H1 (cell line): Measurements from ENCODE around the gene WDR6. TPM values are rescaled to one million over a fixed set of nuclear protein-coding genes. Genes with fewer than 3 reads are reported as not detected.

Experiments
- CHD7 ChIP-seq: fragments of 300-600 bp; sonication (generic); IDR thresholded peaks from 2 replicates; pipeline ENCODE4 v1.7.1; 2012; ENCODE audit warnings: low read length, moderate library complexity, mild to moderate bottlenecking, inconsistent platforms; ENCODE audit not compliant: insufficient replicate concordance
- POLR2A ChIP-seq, 2 experiments: IDR thresholded peaks; 1 replicate in 1 of 2; 2 replicates in 1 of 2; pipeline ENCODE4 v1.6.1; 2011; ENCODE audit warnings: low read depth in 2 of 2, low read length in 2 of 2, mild to moderate bottlenecking in 2 of 2; ENCODE audit errors: control extremely low read depth in 1 of 2
- SP2 ChIP-seq: IDR thresholded peaks from 2 replicates; pipeline ENCODE4 v1.6.1; 2012; ENCODE audit warnings: mild to moderate bottlenecking, low read length, inconsistent platforms
- SP4 ChIP-seq: IDR thresholded peaks from 2 replicates; pipeline ENCODE4 v1.6.1; 2012; ENCODE audit warnings: low read length, inconsistent platforms
- TAF1 ChIP-seq: IDR thresholded peaks from 2 replicates; pipeline ENCODE4 v1.6.1; 2011; ENCODE audit warnings: mild to moderate bottlenecking, low read depth, low read length
- TEAD4 ChIP-seq: IDR thresholded peaks from 2 replicates; pipeline ENCODE4 v1.6.1; 2012; ENCODE audit warnings: low read depth, low read length, inconsistent platforms, mixed read lengths
- polyA plus RNA-seq, 7 experiments: library from polyadenylated mRNA; depleted of rRNA in 3 of 7; stranded (reverse) in 5 of 7; unstranded in 2 of 7; fragments of >200 nt in 5 of 7; fragments of 200-250 nt in 2 of 7; gene quantifications; 1 replicate in 5 of 7; 2 replicates in 1 of 7; 4 replicates in 1 of 7; pipeline versions ENCODE4 v1.2.1 to v1.2.3, GENCODE V29; 2011 to 2013; ENCODE audit warnings: missing spikeins in 2 of 7, mixed read lengths in 2 of 7
- total RNA-seq: library from RNA; stranded (reverse); fragmentation: NEBNext Ultra II Directional; extraction: Animal tissue kit (Norgen Biotek cat#: 25700); gene quantifications from 2 replicates; pipeline ENCODE4 v1.2.1, GENCODE V29; 2021

Gene WDR6
- total and polyA plus RNA-seq, 2 of the 8 experiments (the other 6 are each of a cell fraction or from before 2014, with no cell fraction given) = 180 to 257 TPM

GRCh38 chr3:48966367-48966766, 40.8 kb upstream of the WDR6 start (continued):
- no peak for TF ChIP-seq CHD7
- no peak for TF ChIP-seq SP4
- no peak for TF ChIP-seq POLR2A (IDR thresholded peaks at IDR 0.05; ENCODE audit: control extremely low read depth in 1 of 2, low read depth in 2 of 2, low read length in 2 of 2)
- TF ChIP-seq TAF1 = no peak
- TF ChIP-seq SP2 = no peak
- no peak for TF ChIP-seq TEAD4
